ENCODE measurements around the gene GAB2.

The GAB2 gene

DNA sequence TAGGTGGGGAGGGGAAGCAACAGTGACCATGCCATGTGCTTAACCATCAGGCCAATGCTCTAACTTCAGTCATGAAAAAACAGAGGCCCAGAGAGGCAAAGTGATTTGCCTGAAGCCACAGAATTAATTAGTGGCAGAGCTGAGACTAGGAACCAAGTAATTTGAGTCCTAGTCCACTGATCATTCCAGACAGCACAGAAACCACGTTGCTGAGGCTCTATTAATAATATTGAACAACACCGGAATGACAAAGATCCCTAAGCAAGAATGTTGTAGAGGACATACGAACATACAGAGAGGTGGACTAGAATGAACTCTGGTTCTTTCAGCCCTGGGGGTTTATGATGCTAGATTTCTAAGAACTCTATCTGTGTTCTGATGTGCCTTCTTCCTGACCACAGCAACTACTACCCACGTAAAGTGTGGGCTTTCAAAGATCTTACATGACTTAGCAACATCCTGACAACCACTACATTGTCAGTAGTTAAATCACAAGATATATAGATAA lies 92.3 kb downstream of the GAB2 start:
- peaks cover 4% of the 10 kb centered on the region for H3K4me1 ChIP-seq (ENCODE audit: control insufficient read depth, insufficient read depth, low read length, poor library complexity, severe bottlenecking)
- no peak for DNase-seq
- no peaks in the 10 kb centered on the region for H3K27me3 ChIP-seq (replicated peaks; ENCODE audit: control insufficient read depth, insufficient read depth, low read length, poor library complexity, severe bottlenecking)
- no peaks in the 10 kb centered on the region for H3K36me3 ChIP-seq (ENCODE audit: control insufficient read depth, insufficient read depth, low read length)
- no peak overlapping the region for H3K4me3 ChIP-seq (ENCODE audit: insufficient read depth, low read depth, low read length, poor library complexity, severe bottlenecking)
- H3K9me3 ChIP-seq (ENCODE audit: control insufficient read depth, low read length), result no peaks in the 10 kb centered on the region
- no peak overlapping the region for H3K27ac ChIP-seq (ENCODE audit: insufficient read depth, low read length, poor library complexity, severe bottlenecking)

GRCh38 chr11:78323363-78323762 lies 94.3 kb downstream of the GAB2 start:
- H3K27ac ChIP-seq (ENCODE audit: insufficient read depth, low read length, poor library complexity, severe bottlenecking), result no peak overlapping the region
- no peaks in the 10 kb centered on the region for H3K9me3 ChIP-seq (ENCODE audit: control insufficient read depth, low read length)
- no peaks in the 10 kb centered on the region for H3K36me3 ChIP-seq (ENCODE audit: control insufficient read depth, insufficient read depth, low read length)
- H3K4me3 ChIP-seq (ENCODE audit: insufficient read depth, low read depth, low read length, poor library complexity, severe bottlenecking), result no peak overlapping the region
- no peak for DNase-seq
- no peaks in the 10 kb centered on the region for H3K27me3 ChIP-seq (replicated peaks; ENCODE audit: control insufficient read depth, insufficient read depth, low read length, poor library complexity, severe bottlenecking)
- H3K4me1 ChIP-seq (ENCODE audit: control insufficient read depth, insufficient read depth, low read length, poor library complexity, severe bottlenecking), result peaks cover 4% of the 10 kb centered on the region

DNA sequence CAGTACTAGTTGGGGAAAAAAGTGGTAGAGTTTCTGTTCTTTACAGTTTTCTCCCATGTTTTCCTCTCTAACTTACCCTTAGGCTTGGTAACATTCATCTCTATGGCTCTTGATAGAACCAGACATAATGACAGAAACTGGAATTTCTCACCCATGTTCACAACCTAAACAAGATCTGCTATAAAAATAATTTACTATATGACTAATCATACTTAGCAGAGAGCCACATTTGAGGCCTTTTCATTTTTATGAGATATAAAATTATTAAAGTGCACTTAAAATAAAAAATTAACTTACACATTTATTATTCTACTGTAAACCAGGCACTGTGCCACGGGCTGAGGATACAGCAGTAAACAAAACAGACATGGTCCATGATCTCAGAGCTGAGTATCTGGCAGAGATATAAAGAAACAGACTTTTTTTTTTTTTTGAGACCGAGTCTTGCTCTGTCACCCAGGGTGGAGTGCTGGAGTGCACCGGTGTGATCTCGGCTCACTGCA lies 98.1 kb downstream of the GAB2 start:
- Histone ChIP-seq H3K4me1 (ENCODE audit: control insufficient read depth, insufficient read depth, low read length, poor library complexity, severe bottlenecking) (no peaks in the 10 kb centered on the region), H3K4me3 (ENCODE audit: insufficient read depth, low read depth, low read length, poor library complexity, severe bottlenecking) (no peak overlapping the region), H3K9me3 (ENCODE audit: control insufficient read depth, low read length) (no peaks in the 10 kb centered on the region), H3K36me3 (ENCODE audit: control insufficient read depth, insufficient read depth, low read length) (no peaks in the 10 kb centered on the region), H3K27me3 (replicated peaks; ENCODE audit: control insufficient read depth, insufficient read depth, low read length, poor library complexity, severe bottlenecking) (no peaks in the 10 kb centered on the region), H3K27ac (ENCODE audit: insufficient read depth, low read length, poor library complexity, severe bottlenecking) (no peak overlapping the region)
- no peak for DNase-seq

- no peaks in the 10 kb centered on the region for H3K27me3 ChIP-seq (replicated peaks; ENCODE audit: control insufficient read depth, insufficient read depth, low read length, poor library complexity, severe bottlenecking)
- H3K27ac ChIP-seq (ENCODE audit: insufficient read depth, low read length, poor library complexity, severe bottlenecking), result no peak overlapping the region
- DNase-seq, result no peak
- H3K4me1 ChIP-seq (ENCODE audit: control insufficient read depth, insufficient read depth, low read length, poor library complexity, severe bottlenecking), result no peaks in the 10 kb centered on the region
- H3K9me3 ChIP-seq (ENCODE audit: control insufficient read depth, low read length), result no peaks in the 10 kb centered on the region
- no peaks in the 10 kb centered on the region for H3K36me3 ChIP-seq (ENCODE audit: control insufficient read depth, insufficient read depth, low read length)
- H3K4me3 ChIP-seq (ENCODE audit: insufficient read depth, low read depth, low read length, poor library complexity, severe bottlenecking), result no peak overlapping the region
These were observed 99.1 kb downstream of the GAB2 start for GRCh38 chr11:78318321-78319114.

- no peaks in the 10 kb centered on the region for H3K36me3 ChIP-seq (ENCODE audit: control insufficient read depth, insufficient read depth, low read length)
- H3K27ac ChIP-seq (ENCODE audit: insufficient read depth, low read length, poor library complexity, severe bottlenecking), result no peak overlapping the region
- no peak for DNase-seq
- H3K4me1 ChIP-seq (ENCODE audit: control insufficient read depth, insufficient read depth, low read length, poor library complexity, severe bottlenecking), result no peaks in the 10 kb centered on the region
- no peak overlapping the region for H3K4me3 ChIP-seq (ENCODE audit: insufficient read depth, low read depth, low read length, poor library complexity, severe bottlenecking)
- no peaks in the 10 kb centered on the region for H3K27me3 ChIP-seq (replicated peaks; ENCODE audit: control insufficient read depth, insufficient read depth, low read length, poor library complexity, severe bottlenecking)
- H3K9me3 ChIP-seq (ENCODE audit: control insufficient read depth, low read length), result no peaks in the 10 kb centered on the region
These were observed 101.9 kb downstream of the GAB2 start for GRCh38 chr11:78315724-78316123.

DNA sequence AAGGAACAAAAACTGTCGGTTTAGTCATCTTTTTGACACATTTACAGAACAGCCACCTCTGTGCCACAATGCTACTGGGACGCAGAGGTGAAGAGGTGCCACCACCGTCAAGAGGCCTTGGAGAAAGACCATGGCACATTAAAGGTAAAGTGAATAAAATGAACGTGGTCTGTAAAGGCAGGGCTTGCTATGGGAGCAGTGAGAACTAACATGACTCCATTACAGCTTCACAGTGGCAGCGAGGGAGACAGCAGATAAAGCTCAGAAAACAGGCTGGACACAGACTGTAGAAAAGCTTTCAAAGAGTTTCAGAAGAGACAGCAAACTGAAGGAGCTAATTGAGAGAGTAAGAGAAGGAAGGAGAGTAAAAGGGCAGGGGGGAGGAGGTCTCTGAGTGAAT lies 102.9 kb downstream of the GAB2 start:
- no peaks in the 10 kb centered on the region for H3K4me1 ChIP-seq (ENCODE audit: control insufficient read depth, insufficient read depth, low read length, poor library complexity, severe bottlenecking)
- DNase-seq, result no peak
- H3K9me3 ChIP-seq (ENCODE audit: control insufficient read depth, low read length), result no peaks in the 10 kb centered on the region
- no peaks in the 10 kb centered on the region for H3K27me3 ChIP-seq (replicated peaks; ENCODE audit: control insufficient read depth, insufficient read depth, low read length, poor library complexity, severe bottlenecking)
- H3K27ac ChIP-seq (ENCODE audit: insufficient read depth, low read length, poor library complexity, severe bottlenecking), result no peak overlapping the region
- H3K4me3 ChIP-seq (ENCODE audit: insufficient read depth, low read depth, low read length, poor library complexity, severe bottlenecking), result no peak overlapping the region
- H3K36me3 ChIP-seq (ENCODE audit: control insufficient read depth, insufficient read depth, low read length), result no peaks in the 10 kb centered on the region

DNA sequence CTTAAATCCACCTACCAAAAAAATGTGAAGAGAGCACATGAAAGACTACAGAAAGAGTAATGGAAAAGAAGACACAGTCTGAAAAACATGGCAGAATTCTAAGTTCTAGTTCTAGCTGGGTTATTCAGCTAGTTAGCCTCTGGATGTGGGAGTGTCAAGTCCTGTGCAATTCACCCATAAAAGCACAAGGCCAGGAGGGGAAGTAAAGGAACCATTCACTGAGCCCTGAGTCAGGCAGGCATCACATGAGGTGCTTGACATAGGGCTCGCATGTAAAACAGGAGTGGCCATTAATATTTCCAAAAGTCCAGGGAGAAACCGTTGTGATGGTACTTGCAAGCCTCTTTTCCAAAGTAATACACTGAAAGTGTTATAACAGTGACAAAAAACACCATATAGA lies 103.7 kb downstream of the GAB2 start:
- no peaks in the 10 kb centered on the region for H3K36me3 ChIP-seq (ENCODE audit: control insufficient read depth, insufficient read depth, low read length)
- no peaks in the 10 kb centered on the region for H3K9me3 ChIP-seq (ENCODE audit: control insufficient read depth, low read length)
- no peaks in the 10 kb centered on the region for H3K4me1 ChIP-seq (ENCODE audit: control insufficient read depth, insufficient read depth, low read length, poor library complexity, severe bottlenecking)
- no peak for DNase-seq
- H3K4me3 ChIP-seq (ENCODE audit: insufficient read depth, low read depth, low read length, poor library complexity, severe bottlenecking), result no peak overlapping the region
- no peak overlapping the region for H3K27ac ChIP-seq (ENCODE audit: insufficient read depth, low read length, poor library complexity, severe bottlenecking)
- H3K27me3 ChIP-seq (replicated peaks; ENCODE audit: control insufficient read depth, insufficient read depth, low read length, poor library complexity, severe bottlenecking), result no peaks in the 10 kb centered on the region

DNA sequence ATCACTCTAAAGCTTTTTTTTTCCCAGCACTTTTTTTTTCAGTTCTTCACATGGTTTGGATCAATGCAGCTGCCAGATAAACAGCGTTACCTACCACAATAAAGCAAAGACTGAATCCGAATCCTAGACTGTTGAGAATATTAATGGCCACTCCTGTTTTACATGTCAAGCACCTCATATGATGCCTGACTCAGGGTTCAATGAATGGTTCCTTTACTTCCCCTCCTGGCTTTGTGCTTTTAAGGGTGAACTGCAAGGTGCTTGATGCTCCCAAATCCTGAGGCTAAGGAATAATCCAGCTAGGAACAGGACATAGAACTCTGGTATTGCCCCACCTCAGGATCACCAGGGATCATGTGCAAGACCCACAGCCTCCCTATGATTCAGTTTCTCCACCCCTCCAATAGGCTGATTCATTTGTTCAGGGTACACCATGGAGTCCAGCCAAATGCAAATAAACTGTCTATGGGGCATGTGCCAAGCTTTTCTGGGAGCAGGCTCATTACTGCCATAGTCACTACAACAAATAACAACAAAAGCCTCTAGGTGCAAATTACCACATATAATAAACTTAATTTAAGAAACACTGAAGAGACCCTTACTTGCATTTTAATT lies 104.3 kb downstream of the GAB2 start:
- Histone ChIP-seq H3K9me3 (ENCODE audit: control insufficient read depth, low read length) (no peaks in the 10 kb centered on the region), H3K36me3 (ENCODE audit: control insufficient read depth, insufficient read depth, low read length) (no peaks in the 10 kb centered on the region), H3K4me3 (ENCODE audit: insufficient read depth, low read depth, low read length, poor library complexity, severe bottlenecking) (no peak overlapping the region), H3K27ac (ENCODE audit: insufficient read depth, low read length, poor library complexity, severe bottlenecking) (no peak overlapping the region), H3K4me1 (ENCODE audit: control insufficient read depth, insufficient read depth, low read length, poor library complexity, severe bottlenecking) (no peaks in the 10 kb centered on the region), H3K27me3 (replicated peaks; ENCODE audit: control insufficient read depth, insufficient read depth, low read length, poor library complexity, severe bottlenecking) (no peaks in the 10 kb centered on the region)
- no peak for DNase-seq

DNA sequence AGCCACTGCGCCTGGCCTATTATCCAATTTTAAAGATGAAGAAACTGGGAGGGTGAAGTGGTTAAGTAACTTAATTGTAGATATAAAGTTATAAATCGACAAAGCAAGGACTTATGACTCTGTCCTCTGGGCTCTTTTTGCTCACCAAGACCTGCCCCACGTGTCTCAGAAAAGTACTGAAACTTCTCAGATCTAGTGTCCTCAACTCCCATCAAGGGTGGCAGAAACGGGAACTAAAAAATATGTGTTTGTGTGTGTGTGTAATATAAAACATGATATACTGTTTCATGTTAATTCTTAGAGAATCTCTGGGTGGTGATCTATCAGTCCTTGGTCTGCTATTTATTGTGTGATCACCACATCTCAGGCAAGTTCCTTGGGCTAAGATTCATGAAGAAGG lies 104.9 kb downstream of the GAB2 start:
- Histone ChIP-seq H3K27ac (ENCODE audit: insufficient read depth, low read length, poor library complexity, severe bottlenecking) (no peak overlapping the region), H3K4me1 (ENCODE audit: control insufficient read depth, insufficient read depth, low read length, poor library complexity, severe bottlenecking) (no peaks in the 10 kb centered on the region), H3K36me3 (ENCODE audit: control insufficient read depth, insufficient read depth, low read length) (no peaks in the 10 kb centered on the region), H3K4me3 (ENCODE audit: insufficient read depth, low read depth, low read length, poor library complexity, severe bottlenecking) (no peak overlapping the region), H3K9me3 (ENCODE audit: control insufficient read depth, low read length) (no peaks in the 10 kb centered on the region), H3K27me3 (replicated peaks; ENCODE audit: control insufficient read depth, insufficient read depth, low read length, poor library complexity, severe bottlenecking) (no peaks in the 10 kb centered on the region)
- DNase-seq, result no peak

GRCh38 chr11:78311702-78312371 lies 105.8 kb downstream of the GAB2 start:
- no peaks in the 10 kb centered on the region for H3K4me1 ChIP-seq (ENCODE audit: control insufficient read depth, insufficient read depth, low read length, poor library complexity, severe bottlenecking)
- no peaks in the 10 kb centered on the region for H3K27me3 ChIP-seq (replicated peaks; ENCODE audit: control insufficient read depth, insufficient read depth, low read length, poor library complexity, severe bottlenecking)
- no peak for DNase-seq
- no peaks in the 10 kb centered on the region for H3K36me3 ChIP-seq (ENCODE audit: control insufficient read depth, insufficient read depth, low read length)
- no peaks in the 10 kb centered on the region for H3K9me3 ChIP-seq (ENCODE audit: control insufficient read depth, low read length)
- H3K27ac ChIP-seq (ENCODE audit: insufficient read depth, low read length, poor library complexity, severe bottlenecking), result no peak overlapping the region
- no peak overlapping the region for H3K4me3 ChIP-seq (ENCODE audit: insufficient read depth, low read depth, low read length, poor library complexity, severe bottlenecking)
